Measurements from ENCODE around the gene SEMA5A. TPM values are rescaled to one million over a fixed set of nuclear protein-coding genes. Genes with fewer than 3 reads are reported as not detected.
"Not testable (repeated sequence)": the region's sequence is repeated elsewhere in the genome, so short reads cannot be mapped to it uniquely, and the experiment has no call there.

The SEMA5A gene
- total RNA-seq, 1 donor from 2014 or later: 11.9 TPM

DNA sequence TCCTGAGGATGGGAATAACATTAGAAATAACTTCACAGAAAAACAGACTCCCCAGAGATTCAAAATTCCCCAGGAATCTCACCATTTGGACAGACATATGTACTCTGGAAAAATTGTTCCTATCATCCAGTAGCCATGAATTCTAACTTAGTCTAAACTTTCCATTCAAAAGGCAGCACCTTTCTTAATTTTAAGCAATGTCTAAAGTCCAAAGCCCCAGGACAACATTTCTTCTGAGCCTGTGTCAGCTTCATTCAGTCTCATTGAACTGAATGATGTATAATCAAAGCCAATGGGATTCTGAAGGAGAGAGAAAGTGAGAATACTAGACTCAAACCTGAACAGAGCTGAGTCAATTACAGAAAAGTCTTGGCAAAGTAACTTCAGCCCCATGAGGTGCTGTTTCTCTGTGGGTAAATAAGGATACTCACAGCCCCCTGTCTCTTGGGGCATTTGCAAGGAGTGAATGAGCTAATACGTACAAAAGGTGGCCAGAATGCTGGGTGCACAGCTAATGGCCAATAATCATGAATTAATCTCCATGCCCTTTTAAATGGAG is 140.6 kb downstream of the SEMA5A start:
- H4K20me1 ChIP-seq (ENCODE audit: low read depth): no peaks in the 10 kb centered on the region
- H2AFZ ChIP-seq (replicated peaks): no peak overlapping the region
- H3K9me3 Mint-ChIP-seq: no peaks in the 10 kb centered on the region
- TF ChIP-seq EZH2 (IDR thresholded peaks at IDR 0.05): no peak
- TF ChIP-seq EZH2phosphoT487 (IDR thresholded peaks at IDR 0.05): no peak
- TF ChIP-seq, protein P1, sequence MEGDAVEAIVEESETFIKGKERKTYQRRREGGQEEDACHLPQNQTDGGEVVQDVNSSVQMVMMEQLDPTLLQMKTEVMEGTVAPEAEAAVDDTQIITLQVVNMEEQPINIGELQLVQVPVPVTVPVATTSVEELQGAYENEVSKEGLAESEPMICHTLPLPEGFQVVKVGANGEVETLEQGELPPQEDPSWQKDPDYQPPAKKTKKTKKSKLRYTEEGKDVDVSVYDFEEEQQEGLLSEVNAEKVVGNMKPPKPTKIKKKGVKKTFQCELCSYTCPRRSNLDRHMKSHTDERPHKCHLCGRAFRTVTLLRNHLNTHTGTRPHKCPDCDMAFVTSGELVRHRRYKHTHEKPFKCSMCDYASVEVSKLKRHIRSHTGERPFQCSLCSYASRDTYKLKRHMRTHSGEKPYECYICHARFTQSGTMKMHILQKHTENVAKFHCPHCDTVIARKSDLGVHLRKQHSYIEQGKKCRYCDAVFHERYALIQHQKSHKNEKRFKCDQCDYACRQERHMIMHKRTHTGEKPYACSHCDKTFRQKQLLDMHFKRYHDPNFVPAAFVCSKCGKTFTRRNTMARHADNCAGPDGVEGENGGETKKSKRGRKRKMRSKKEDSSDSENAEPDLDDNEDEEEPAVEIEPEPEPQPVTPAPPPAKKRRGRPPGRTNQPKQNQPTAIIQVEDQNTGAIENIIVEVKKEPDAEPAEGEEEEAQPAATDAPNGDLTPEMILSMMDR (IDR thresholded peaks at IDR 0.05): no peak
- no peaks in the 10 kb centered on the region for H3K36me3 Mint-ChIP-seq
- no peaks in the 10 kb centered on the region for H3K4me1 ChIP-seq
- no peaks in the 10 kb centered on the region for H3K36me3 ChIP-seq
- H3K4me2 ChIP-seq: no peak overlapping the region
- no peak overlapping the region for H3K4me3 Mint-ChIP-seq
- no peak overlapping the region for H3K9ac ChIP-seq
- no peaks in the 10 kb centered on the region for H3F3A ChIP-seq (ENCODE audit: low read depth)
- DNase-seq (ENCODE audit: low spot score): no peak
- no peaks in the 10 kb centered on the region for H3K9me3 ChIP-seq (ENCODE audit: low read depth)
- H3K79me2 ChIP-seq (ENCODE audit: low read depth): no peaks in the 10 kb centered on the region
- H3K27me3 ChIP-seq: no peaks in the 10 kb centered on the region
- no peak overlapping the region for H3K27ac Mint-ChIP-seq
- peaks cover 3% of the 10 kb centered on the region for H3K4me1 Mint-ChIP-seq
- no peak overlapping the region for H3K4me3 ChIP-seq
- H3K27me3 Mint-ChIP-seq (ENCODE audit: insufficient read depth, low read depth): peaks cover 2% of the 10 kb centered on the region
- H3K27ac ChIP-seq: no peak overlapping the region

GRCh38 chr5:9401786-9402472 is 143.9 kb downstream of the SEMA5A start:
- no peaks in the 10 kb centered on the region for H3K79me2 ChIP-seq (ENCODE audit: low read depth)
- H3K4me1 ChIP-seq: no peaks in the 10 kb centered on the region
- Mint-ChIP-seq H3K27me3 (ENCODE audit: insufficient read depth, low read depth) (peaks cover 2% of the 10 kb centered on the region), H3K36me3 (no peaks in the 10 kb centered on the region), H3K4me1 (no peaks in the 10 kb centered on the region), H3K4me3 (no peak overlapping the region), H3K27ac (no peak overlapping the region), H3K9me3 (peaks cover 2% of the 10 kb centered on the region)
- H2AFZ ChIP-seq (replicated peaks): no peak overlapping the region
- no peaks in the 10 kb centered on the region for H3K9me3 ChIP-seq (ENCODE audit: low read depth)
- no peak overlapping the region for H3K27ac ChIP-seq
- TF ChIP-seq EZH2phosphoT487 (IDR thresholded peaks at IDR 0.05): no peak
- TF ChIP-seq EZH2 (IDR thresholded peaks at IDR 0.05): no peak
- TF ChIP-seq, protein P1 (IDR thresholded peaks at IDR 0.05): no peak
- no peaks in the 10 kb centered on the region for H3F3A ChIP-seq (ENCODE audit: low read depth)
- H3K36me3 ChIP-seq: no peaks in the 10 kb centered on the region
- H4K20me1 ChIP-seq (ENCODE audit: low read depth): no peaks in the 10 kb centered on the region
- DNase-seq (ENCODE audit: low spot score): no peak
- H3K4me3 ChIP-seq: no peak overlapping the region
- H3K4me2 ChIP-seq: no peak overlapping the region
- no peaks in the 10 kb centered on the region for H3K27me3 ChIP-seq
- no peak overlapping the region for H3K9ac ChIP-seq

DNA sequence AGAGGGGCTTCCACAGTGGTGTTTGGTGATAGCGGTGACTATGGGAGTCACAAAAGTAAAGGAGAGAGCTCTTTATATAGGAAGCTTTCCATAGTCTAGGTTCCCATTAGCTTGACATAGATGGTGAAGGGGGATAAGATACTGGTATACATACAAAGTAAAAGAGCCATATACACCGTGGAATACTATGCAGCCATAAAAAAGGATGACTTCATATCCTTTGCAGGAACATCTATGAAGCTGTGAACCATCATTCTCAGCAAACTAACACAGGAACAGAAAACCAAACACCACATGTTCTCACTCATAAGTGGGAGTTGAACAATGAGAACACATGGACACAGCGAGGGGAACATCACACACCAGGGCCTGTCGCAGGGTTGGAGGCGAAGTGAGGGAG is 146.1 kb downstream of the SEMA5A start:
- not testable (repeated sequence) for H3K9ac ChIP-seq; H3K27me3 ChIP-seq; H2AFZ ChIP-seq (replicated peaks); H3K4me3 Mint-ChIP-seq; H3K27ac ChIP-seq; H3K27me3 Mint-ChIP-seq (ENCODE audit: insufficient read depth, low read depth); H3K36me3 ChIP-seq; H3K79me2 ChIP-seq (ENCODE audit: low read depth); H3K27ac Mint-ChIP-seq; H3K4me1 Mint-ChIP-seq; H4K20me1 ChIP-seq (ENCODE audit: low read depth); H3F3A ChIP-seq (ENCODE audit: low read depth); H3K9me3 ChIP-seq (ENCODE audit: low read depth); H3K4me3 ChIP-seq; DNase-seq (ENCODE audit: low spot score); H3K9me3 Mint-ChIP-seq; H3K36me3 Mint-ChIP-seq; H3K4me2 ChIP-seq; H3K4me1 ChIP-seq

- H2AFZ ChIP-seq (replicated peaks): no peak overlapping the region
Measured at GRCh38 chr5:9399094-9399493, 146.8 kb downstream of the SEMA5A start.

More at GRCh38 chr5:9399094-9399493, 146.8 kb downstream of the SEMA5A start:
- Histone ChIP-seq H3F3A (ENCODE audit: low read depth) (no peaks in the 10 kb centered on the region), H3K36me3 (no peaks in the 10 kb centered on the region), H3K4me1 (no peaks in the 10 kb centered on the region), H4K20me1 (ENCODE audit: low read depth) (no peaks in the 10 kb centered on the region), H3K9ac (no peak overlapping the region), H3K9me3 (ENCODE audit: low read depth) (no peaks in the 10 kb centered on the region), H3K27me3 (no peaks in the 10 kb centered on the region), H3K27ac (no peak overlapping the region), H3K4me2 (no peak overlapping the region), H3K4me3 (no peak overlapping the region), H3K79me2 (ENCODE audit: low read depth) (no peaks in the 10 kb centered on the region)
- peaks cover 2% of the 10 kb centered on the region for H3K9me3 Mint-ChIP-seq
- DNase-seq (ENCODE audit: low spot score): no peak
- no peak for TF ChIP-seq EZH2 (IDR thresholded peaks at IDR 0.05)
- TF ChIP-seq, protein P1 (IDR thresholded peaks at IDR 0.05): no peak
- peaks cover 6% of the 10 kb centered on the region for H3K27me3 Mint-ChIP-seq (ENCODE audit: insufficient read depth, low read depth)
- H3K4me3 Mint-ChIP-seq: no peak overlapping the region
- no peaks in the 10 kb centered on the region for H3K4me1 Mint-ChIP-seq
- H3K27ac Mint-ChIP-seq: no peak overlapping the region
- no peaks in the 10 kb centered on the region for H3K36me3 Mint-ChIP-seq
